Fibroblast of lung (primary cell): ENCODE measurements around the gene STAC. TPM values are rescaled to one million over a fixed set of nuclear protein-coding genes. Genes with fewer than 3 reads are reported as not detected.

ENCODE experiments used
- DNase-seq, 2 donors: peaks; one replicate each; pipeline versions ENCODE4 v3.0.0 to v3.0.0-alpha.2; 2010; ENCODE audit warnings: low read depth in 2 of 2
- H2AFZ ChIP-seq: 2 replicates; pipeline ENCODE4 v1.5.1; 2012; ENCODE audit warnings: low read length, control low read depth, inconsistent platforms
- H3K27ac ChIP-seq: 2 replicates; pipeline ENCODE4 v1.5.1; 2011; ENCODE audit warnings: low read length, control low read depth; ENCODE audit not compliant: insufficient read depth
- H3K27me3 ChIP-seq: 2 replicates; pipeline ENCODE4 v1.5.1; 2011; ENCODE audit warnings: mild to moderate bottlenecking, low read length; ENCODE audit not compliant: control insufficient read depth, insufficient read depth
- H3K36me3 ChIP-seq: 2 replicates; pipeline ENCODE4 v1.5.1; 2011; ENCODE audit warnings: low read length; ENCODE audit not compliant: control insufficient read depth, insufficient read depth
- H3K4me1 ChIP-seq: 2 replicates; pipeline ENCODE4 v1.5.1; 2011; ENCODE audit warnings: low read length; ENCODE audit not compliant: control insufficient read depth, insufficient read depth; ENCODE audit errors: extremely low read depth
- H3K4me2 ChIP-seq: 2 replicates; pipeline ENCODE4 v1.5.1; 2011; ENCODE audit warnings: low read length, control low read depth; ENCODE audit not compliant: insufficient read depth; ENCODE audit errors: extremely low read depth
- H3K4me3 ChIP-seq, 4 experiments: fragments of 200-600 bp in 1 of 4; sonication (generic) in 1 of 4; replicated peaks in 1 of 4; 2 replicates each; pipeline ENCODE4 v1.5.1; 2011 to 2016; ENCODE audit warnings: low read length in 4 of 4, low read depth in 3 of 4, mild to moderate bottlenecking in 3 of 4, control low read depth in 2 of 4, inconsistent platforms in 1 of 4, mixed read lengths in 1 of 4; ENCODE audit not compliant: insufficient read depth in 1 of 4; ENCODE audit errors: control extremely low read depth in 1 of 4
- H3K79me2 ChIP-seq: 2 replicates; pipeline ENCODE4 v1.5.1; 2012; ENCODE audit warnings: mild to moderate bottlenecking, low read length, inconsistent platforms; ENCODE audit not compliant: control insufficient read depth, insufficient read depth
- H3K9ac ChIP-seq: 2 replicates; pipeline ENCODE4 v1.5.1; 2011; ENCODE audit warnings: mild to moderate bottlenecking, low read length, control low read depth; ENCODE audit not compliant: insufficient read depth
- H3K9me3 ChIP-seq: 2 replicates; pipeline ENCODE4 v1.5.1; 2012; ENCODE audit warnings: low read depth, low read length; ENCODE audit not compliant: control insufficient read depth, insufficient read depth
- H4K20me1 ChIP-seq: 2 replicates; pipeline ENCODE4 v1.5.1; 2011; ENCODE audit warnings: low read length; ENCODE audit not compliant: control insufficient read depth, insufficient read depth; ENCODE audit errors: extremely low read depth
- CTCF ChIP-seq, 2 donors: IDR thresholded peaks in 1 of 2; conservative IDR thresholded peaks in 1 of 2; 1 replicate in 1 of 2; 2 replicates in 1 of 2; pipeline ENCODE4 v1.5.1; 2011 to 2012; ENCODE audit warnings: low read length in 2 of 2, control low read depth in 1 of 2, inconsistent platforms in 1 of 2, low read depth in 1 of 2, mild to moderate bottlenecking in 1 of 2
- EZH2 ChIP-seq: IDR thresholded peaks from 2 replicates; pipeline ENCODE4 v1.5.1; 2012; ENCODE audit warnings: low read length, control low read depth, mild to moderate bottlenecking; ENCODE audit errors: missing control alignments
- polyA plus RNA-seq, 2 donors: library from polyadenylated mRNA; depleted of rRNA in 1 of 2; stranded (reverse) in 1 of 2; unstranded in 1 of 2; fragments of >200 nt; gene quantifications; 2 replicates each; pipeline ENCODE4 v1.2.1, GENCODE V29; 2011 to 2012; ENCODE audit warnings: missing spikeins in 1 of 2
- total RNA-seq: library from RNA; depleted of rRNA; stranded (reverse); fragments of >200 nt; gene quantifications from 2 replicates; pipeline ENCODE4 v1.2.1, GENCODE V29; 2014

STAC gene
- total and polyA plus RNA-seq, 2 donors (not counting 1 experiment from before 2014, with no cell fraction given): 6.8 to 7.4 TPM

GRCh38 chr3:36444909-36445308, 64.6 kb downstream of the STAC start:
- DNase-seq: peak in 1 of 2 donors; percentile 71
- H4K20me1 ChIP-seq: no peaks in the 10 kb centered on the region
- H3K36me3 ChIP-seq: no peaks in the 10 kb centered on the region
- H3K4me2 ChIP-seq: no peak overlapping the region
- TF ChIP-seq EZH2: no peak
- no peak for TF ChIP-seq CTCF (conservative IDR thresholded peaks at IDR 0.05 in 1 of 2, IDR thresholded peaks at IDR 0.05 in 1 of 2; ENCODE audit: low read depth in 1 of 2, low read length in 2 of 2)
- H3K79me2 ChIP-seq: no peaks in the 10 kb centered on the region
- H3K4me3 ChIP-seq: no peak overlapping the region
- no peak overlapping the region for H3K27ac ChIP-seq
- no peaks in the 10 kb centered on the region for H3K4me1 ChIP-seq
- no peaks in the 10 kb centered on the region for H3K9me3 ChIP-seq
- H3K9ac ChIP-seq: no peak overlapping the region
- no peak overlapping the region for H2AFZ ChIP-seq
- H3K27me3 ChIP-seq: no peaks in the 10 kb centered on the region

GRCh38 chr3:36446276-36446675, 66.0 kb downstream of the STAC start:
- no peak for TF ChIP-seq CTCF (conservative IDR thresholded peaks at IDR 0.05 in 1 of 2, IDR thresholded peaks at IDR 0.05 in 1 of 2; ENCODE audit: low read depth in 1 of 2, low read length in 2 of 2)
- TF ChIP-seq EZH2: no peak
- H3K9ac ChIP-seq: no peak overlapping the region
- H3K27me3 ChIP-seq: no peaks in the 10 kb centered on the region
- no peaks in the 10 kb centered on the region for H3K79me2 ChIP-seq
- no peaks in the 10 kb centered on the region for H3K9me3 ChIP-seq
- peak in 1 of 2 donors; percentile 50 for DNase-seq
- H3K27ac ChIP-seq: no peak overlapping the region
- no peak overlapping the region for H3K4me3 ChIP-seq
- H4K20me1 ChIP-seq: no peaks in the 10 kb centered on the region
- H3K4me1 ChIP-seq: no peaks in the 10 kb centered on the region
- H2AFZ ChIP-seq: no peak overlapping the region
- no peaks in the 10 kb centered on the region for H3K36me3 ChIP-seq
- no peak overlapping the region for H3K4me2 ChIP-seq

- no peak overlapping the region for H3K9ac ChIP-seq
- no peak overlapping the region for H3K27ac ChIP-seq
- no peaks in the 10 kb centered on the region for H3K4me1 ChIP-seq
- H4K20me1 ChIP-seq: no peaks in the 10 kb centered on the region
- H3K27me3 ChIP-seq: no peaks in the 10 kb centered on the region
- H3K4me3 ChIP-seq: no peak overlapping the region
- no peak for TF ChIP-seq CTCF (conservative IDR thresholded peaks at IDR 0.05 in 1 of 2, IDR thresholded peaks at IDR 0.05 in 1 of 2; ENCODE audit: low read depth in 1 of 2, low read length in 2 of 2)
- TF ChIP-seq EZH2: no peak
- H3K9me3 ChIP-seq: no peaks in the 10 kb centered on the region
- no peaks in the 10 kb centered on the region for H3K79me2 ChIP-seq
- no peak overlapping the region for H2AFZ ChIP-seq
- no peaks in the 10 kb centered on the region for H3K36me3 ChIP-seq
- H3K4me2 ChIP-seq: no peak overlapping the region
- DNase-seq: no peak
These were observed 66.8 kb downstream of the STAC start for GRCh38 chr3:36447061-36447460.
